SK-N-SH (cell line): ENCODE data around the gene POSTN. TPM values are rescaled to one million over a fixed set of nuclear protein-coding genes. Genes with fewer than 3 reads are reported as not detected.
"Not testable (repeated sequence)": the region's sequence is repeated elsewhere in the genome, so short reads cannot be mapped to it uniquely, and the experiment has no call there.

Experiments
- CTCF ChIA-PET: fragments of 300-600, 350-600 bp; formaldehyde crosslinking; extraction: SDS; loops from one replicate; lab custom pipeline; 2021; lab: Yijun Ruan, JAX
- POLR2A ChIA-PET: fragments of 350-600 bp; sonication (Branson Sonifier 250); formaldehyde crosslinking; extraction: SDS; loops from one replicate; lab custom pipeline; 2020; ENCODE audit warnings: antibody characterized with exemption, inconsistent platforms; lab: Yijun Ruan, JAX
- DNase-seq: peaks from one replicate; pipeline ENCODE4 v3.0.0; 2012
- H2AFZ ChIP-seq: fragments of 200-600 bp; sonication (generic); 2 replicates; pipeline ENCODE4 v1.8.1; 2016; ENCODE audit warnings: antibody characterized with exemption, mild to moderate bottlenecking, low read depth
- H3F3A ChIP-seq: fragments of 200-600 bp; sonication (generic); replicated peaks from 2 replicates; pipeline ENCODE3; 2016; ENCODE audit warnings: antibody characterized with exemption, mild to moderate bottlenecking; ENCODE audit not compliant: insufficient read depth
- H3K27ac ChIP-seq, 2 experiments: fragments of 200-500 bp in 1 of 2; fragments of 200-600 bp in 1 of 2; sonication (Bioruptor generic) in 1 of 2; sonication (generic), shearing (Covaris generic) in 1 of 2; 2 replicates each; pipeline versions ENCODE4 v1.5.1 to v1.6.1; 2014 to 2016; ENCODE audit warnings: low read depth in 2 of 2, inconsistent platforms in 1 of 2, low read length in 1 of 2, mild to moderate bottlenecking in 1 of 2, mixed read lengths in 1 of 2
- H3K27me3 ChIP-seq: fragments of 200-600 bp; sonication (generic), shearing (Covaris generic); 2 replicates; pipeline ENCODE4 v1.6.1; 2016; ENCODE audit warnings: mixed run types; ENCODE audit not compliant: insufficient read depth
- H3K36me3 ChIP-seq, 2 experiments: fragments of 200-500 bp in 1 of 2; fragments of 200-600 bp in 1 of 2; sonication (Bioruptor generic) in 1 of 2; sonication (generic) in 1 of 2; replicated peaks in 1 of 2; 2 replicates each; pipeline versions ENCODE3 to v1.5.1; 2014 to 2016; ENCODE audit warnings: low read length in 1 of 2, mild to moderate bottlenecking in 1 of 2; ENCODE audit not compliant: insufficient read depth in 2 of 2, control insufficient read depth in 1 of 2
- H3K4me1 ChIP-seq, 2 experiments: fragments of 200-500 bp in 1 of 2; fragments of 200-600 bp in 1 of 2; sonication (Bioruptor generic) in 1 of 2; sonication (generic), shearing (Covaris generic) in 1 of 2; 2 replicates each; pipeline versions ENCODE4 v1.5.1 to v1.6.1; 2014 to 2016; ENCODE audit warnings: low read depth in 1 of 2, low read length in 1 of 2, mixed run types in 1 of 2; ENCODE audit not compliant: insufficient read depth in 2 of 2, control insufficient read depth in 1 of 2
- H3K4me2 ChIP-seq: fragments of 200-600 bp; sonication (generic), shearing (Covaris generic); 2 replicates; pipeline ENCODE4 v1.6.1; 2017; ENCODE audit warnings: mixed run types
- H3K4me3 ChIP-seq, 2 experiments: fragments of 200-500 bp in 1 of 2; fragments of 200-600 bp in 1 of 2; sonication (Bioruptor generic) in 1 of 2; sonication (generic), shearing (Covaris generic) in 1 of 2; 2 replicates each; pipeline versions ENCODE4 v1.5.1 to v1.8.1; 2014 to 2016; ENCODE audit warnings: low read depth in 2 of 2, inconsistent platforms in 1 of 2, low read length in 1 of 2, mild to moderate bottlenecking in 1 of 2, mixed read lengths in 1 of 2, moderate library complexity in 1 of 2
- H3K79me2 ChIP-seq: fragments of 200-600 bp; sonication (generic); 2 replicates; pipeline ENCODE4 v1.8.1; 2017; ENCODE audit warnings: mild to moderate bottlenecking; ENCODE audit not compliant: insufficient read depth
- H3K9ac ChIP-seq: fragments of 200-600 bp; sonication (generic); 2 replicates; pipeline ENCODE4 v1.6.1; 2017; ENCODE audit warnings: mixed run types
- H3K9me2 ChIP-seq: fragments of 200-600 bp; sonication (generic); 2 replicates; pipeline ENCODE4 v1.6.1; 2017; ENCODE audit warnings: mixed run types
- H3K9me3 ChIP-seq: fragments of 200-600 bp; sonication (generic); 2 replicates; pipeline ENCODE4 v1.6.1; 2017; ENCODE audit warnings: mixed run types, mild to moderate bottlenecking, moderate library complexity
- H4K20me1 ChIP-seq: fragments of 200-600 bp; sonication (generic); 2 replicates; pipeline ENCODE4 v1.6.1; 2017; ENCODE audit warnings: mild to moderate bottlenecking, mixed run types; ENCODE audit not compliant: insufficient read depth
- EP300 ChIP-seq, 2 experiments: IDR thresholded peaks; 2 replicates each; pipeline versions ENCODE4 v1.4.0 to v1.6.1; 2012; ENCODE audit warnings: borderline replicate concordance in 1 of 2, low read depth in 1 of 2, low read length in 1 of 2
- FOXJ3 ChIP-seq: sonication (generic); formaldehyde crosslinking; IDR thresholded peaks from 2 replicates; pipeline ENCODE4 v1.5.1; 2020; ENCODE audit warnings: mild to moderate bottlenecking, missing genetic modification reagents
- NFIC ChIP-seq: IDR thresholded peaks from 2 replicates; pipeline ENCODE4 v1.4.0; 2012; ENCODE audit warnings: borderline replicate concordance
- POLR2AphosphoS5 ChIP-seq: IDR thresholded peaks from 2 replicates; pipeline ENCODE4 v1.6.1; 2012; ENCODE audit warnings: low read depth, low read length
- RAD21 ChIP-seq: IDR thresholded peaks from 2 replicates; pipeline ENCODE4 v1.6.1; 2012; ENCODE audit warnings: mild to moderate bottlenecking, low read length
- RCOR1 ChIP-seq: fragments of 150-350 bp; IDR thresholded peaks from 2 replicates; pipeline ENCODE4 v1.6.1; 2017; ENCODE audit warnings: antibody characterized with exemption, low read length
- RXRA ChIP-seq: IDR thresholded peaks from 2 replicates; pipeline ENCODE4 v1.4.0; 2012; ENCODE audit warnings: low read depth, mild to moderate bottlenecking, borderline replicate concordance
- SIN3A ChIP-seq: IDR thresholded peaks from 2 replicates; pipeline ENCODE4 v1.6.1; 2012; ENCODE audit warnings: low read depth, mild to moderate bottlenecking, low read length, moderate library complexity, borderline replicate concordance
- USF1 ChIP-seq: IDR thresholded peaks from 2 replicates; pipeline ENCODE4 v1.4.0; 2012; ENCODE audit warnings: low read depth, borderline replicate concordance
- YY1 ChIP-seq: IDR thresholded peaks from 2 replicates; pipeline ENCODE4 v1.4.0; 2012; ENCODE audit warnings: low read depth, mild to moderate bottlenecking
- WGBS: methylation state at CpG from one replicate; pipeline ENCODE4 v1.1.6; 2017; ENCODE audit warnings: low lambda C conversion rate; 5-methylcytosine and 5-hydroxymethylcytosine counted together
- polyA plus RNA-seq, 3 experiments: library from polyadenylated mRNA; depleted of rRNA; stranded (reverse); fragments of >200 nt; gene quantifications; 2 replicates each; pipeline ENCODE4 v1.2.3, GENCODE V29; 2012
- TF ChIP-seq, protein P1 (sequence below): IDR thresholded peaks from 2 replicates; pipeline ENCODE4; 2012
- TF ChIP-seq, protein P2 (sequence below): fragments of 200-600 bp; sonication (generic); IDR thresholded peaks from 2 replicates; pipeline ENCODE4 v1.6.1; 2017; ENCODE audit warnings: antibody characterized with exemption, mild to moderate bottlenecking, moderate library complexity

POSTN gene
- polyA plus RNA-seq, 1 of the 3 experiments (the other 2 are of a cell fraction) = 577 TPM

- TF ChIP-seq SIN3A (no peak), USF1 (no peak), NFIC (no peak), YY1 (no peak)
- Histone ChIP-seq H3K36me3 (peaks cover 28 to 69% of the 10 kb centered on the region in 2 experiments), H3K4me1 (no peaks in the 10 kb centered on the region), H3K9me3 (no peaks in the 10 kb centered on the region), H3K79me2 (no peaks in the 10 kb centered on the region), H3K27me3 (no peaks in the 10 kb centered on the region), H3K27ac (peak overlapping the region in 1 of 2 experiments; percentile 40; a peak in 2 of 4 replicates), H3K9ac (no peak overlapping the region), H2AFZ (no peak overlapping the region), H3K4me3 (no peak overlapping the region), H3K9me2 (no peaks in the 10 kb centered on the region), H4K20me1 (no peaks in the 10 kb centered on the region), H3K4me2 (no peak overlapping the region), H3F3A (peaks cover 82% of the 10 kb centered on the region)
- CTCF ChIA-PET = interaction anchor here (0.8 kb wide), 1 partner anchor 10 kb away, joined by 3 read pairs; no protein-coding TSS in a partner anchor
- no peak for DNase-seq
- POLR2A ChIA-PET = no interaction called here
- WGBS = 8% methylated on average over 1 of the region's 1 CpG
These were observed 33.1 kb downstream of the POSTN start for GRCh38 chr13:37565425-37565824.

DNA sequence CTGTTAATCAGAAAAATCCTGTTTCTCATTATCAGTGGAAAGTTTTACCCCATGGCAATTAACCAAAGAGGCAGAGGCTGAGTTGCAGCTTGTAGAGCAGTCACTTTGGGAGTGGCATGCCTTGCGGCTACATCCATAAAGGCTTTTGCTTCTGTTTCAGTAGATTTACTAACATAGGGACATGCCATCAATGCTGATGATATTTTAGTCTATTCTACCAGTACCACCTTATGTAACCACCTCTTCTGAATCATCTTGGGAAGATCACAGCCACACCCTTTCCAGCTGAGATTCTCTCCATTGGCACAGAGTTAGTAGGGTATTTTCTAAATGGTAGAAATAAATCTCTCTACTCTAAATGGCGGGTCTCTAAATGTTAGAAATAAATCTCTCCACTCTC is 37.5 kb downstream of the POSTN start:
- H3K4me2 ChIP-seq = no peak overlapping the region
- no peak for TF ChIP-seq EP300 (IDR thresholded peaks at IDR 0.05; ENCODE audit: borderline replicate concordance in 1 of 2, low read depth in 1 of 2, low read length in 1 of 2)
- TF ChIP-seq FOXJ3 = no peak
- no peak for TF ChIP-seq RCOR1
- TF ChIP-seq USF1 = no peak
- TF ChIP-seq RXRA = no peak
- no peak for TF ChIP-seq RAD21
- TF ChIP-seq POLR2AphosphoS5 = 0 out of 2 replicates have a peak, but pooled peaks have one; percentile 6
- TF ChIP-seq, all 33 proteins: peak for 1
- H4K20me1 ChIP-seq = no peaks in the 10 kb centered on the region
- peak overlapping the region in 1 of 2 experiments; percentile 65; a peak in 2 of 4 replicates for H3K27ac ChIP-seq
- H3K36me3 ChIP-seq = peaks cover 13 to 34% of the 10 kb centered on the region in 2 experiments
- H3F3A ChIP-seq = peaks cover 59% of the 10 kb centered on the region
- H3K27me3 ChIP-seq = no peaks in the 10 kb centered on the region
- H3K79me2 ChIP-seq = no peaks in the 10 kb centered on the region
- DNase-seq = no peak
- ChIA-PET POLR2A (no interaction called here), CTCF (no interaction called here)
- H3K9me2 ChIP-seq = no peaks in the 10 kb centered on the region
- no peak overlapping the region for H3K9ac ChIP-seq
- H2AFZ ChIP-seq = no peak overlapping the region
- 29% methylated on average over 2 of the region's 2 CpGs for whole genome bisulfite sequencing
- peaks cover 3% of the 10 kb centered on the region; the same call in 1 of the 2 replicates for H3K9me3 ChIP-seq
- H3K4me3 ChIP-seq = no peak overlapping the region
- no peaks in the 10 kb centered on the region for H3K4me1 ChIP-seq

GRCh38 chr13:37560526-37560925 is 38.0 kb downstream of the POSTN start:
- H3K4me1 ChIP-seq = no peaks in the 10 kb centered on the region
- H3K4me3 ChIP-seq = no peak overlapping the region
- no peak overlapping the region for H3K9ac ChIP-seq
- no peak overlapping the region for H3K4me2 ChIP-seq
- 0 out of 2 replicates have a peak, but pooled peaks have one; percentile 11 for TF ChIP-seq POLR2AphosphoS5
- TF ChIP-seq, protein P1, sequence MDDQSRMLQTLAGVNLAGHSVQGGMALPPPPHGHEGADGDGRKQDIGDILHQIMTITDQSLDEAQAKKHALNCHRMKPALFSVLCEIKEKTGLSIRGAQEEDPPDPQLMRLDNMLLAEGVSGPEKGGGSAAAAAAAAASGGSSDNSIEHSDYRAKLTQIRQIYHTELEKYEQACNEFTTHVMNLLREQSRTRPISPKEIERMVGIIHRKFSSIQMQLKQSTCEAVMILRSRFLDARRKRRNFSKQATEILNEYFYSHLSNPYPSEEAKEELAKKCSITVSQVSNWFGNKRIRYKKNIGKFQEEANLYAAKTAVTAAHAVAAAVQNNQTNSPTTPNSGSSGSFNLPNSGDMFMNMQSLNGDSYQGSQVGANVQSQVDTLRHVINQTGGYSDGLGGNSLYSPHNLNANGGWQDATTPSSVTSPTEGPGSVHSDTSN = no peak
- TF ChIP-seq, protein P2, sequence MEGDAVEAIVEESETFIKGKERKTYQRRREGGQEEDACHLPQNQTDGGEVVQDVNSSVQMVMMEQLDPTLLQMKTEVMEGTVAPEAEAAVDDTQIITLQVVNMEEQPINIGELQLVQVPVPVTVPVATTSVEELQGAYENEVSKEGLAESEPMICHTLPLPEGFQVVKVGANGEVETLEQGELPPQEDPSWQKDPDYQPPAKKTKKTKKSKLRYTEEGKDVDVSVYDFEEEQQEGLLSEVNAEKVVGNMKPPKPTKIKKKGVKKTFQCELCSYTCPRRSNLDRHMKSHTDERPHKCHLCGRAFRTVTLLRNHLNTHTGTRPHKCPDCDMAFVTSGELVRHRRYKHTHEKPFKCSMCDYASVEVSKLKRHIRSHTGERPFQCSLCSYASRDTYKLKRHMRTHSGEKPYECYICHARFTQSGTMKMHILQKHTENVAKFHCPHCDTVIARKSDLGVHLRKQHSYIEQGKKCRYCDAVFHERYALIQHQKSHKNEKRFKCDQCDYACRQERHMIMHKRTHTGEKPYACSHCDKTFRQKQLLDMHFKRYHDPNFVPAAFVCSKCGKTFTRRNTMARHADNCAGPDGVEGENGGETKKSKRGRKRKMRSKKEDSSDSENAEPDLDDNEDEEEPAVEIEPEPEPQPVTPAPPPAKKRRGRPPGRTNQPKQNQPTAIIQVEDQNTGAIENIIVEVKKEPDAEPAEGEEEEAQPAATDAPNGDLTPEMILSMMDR = no peak
- no peaks in the 10 kb centered on the region for H3K79me2 ChIP-seq
- no peaks in the 10 kb centered on the region for H3K27me3 ChIP-seq
- H3F3A ChIP-seq = peaks cover 54% of the 10 kb centered on the region
- no peak overlapping the region for H2AFZ ChIP-seq
- ChIA-PET CTCF (no interaction called here), POLR2A (no interaction called here)
- peak overlapping the region in 1 of 2 experiments; percentile 65; a peak in 2 of 4 replicates for H3K27ac ChIP-seq
- H3K9me2 ChIP-seq = no peaks in the 10 kb centered on the region
- WGBS = 20% methylated on average over 3 of the region's 3 CpGs
- DNase-seq = no peak
- peaks cover 11 to 29% of the 10 kb centered on the region in 2 experiments for H3K36me3 ChIP-seq
- peaks cover 5% of the 10 kb centered on the region; the same call in 1 of the 2 replicates for H3K9me3 ChIP-seq
- no peaks in the 10 kb centered on the region for H4K20me1 ChIP-seq

DNA sequence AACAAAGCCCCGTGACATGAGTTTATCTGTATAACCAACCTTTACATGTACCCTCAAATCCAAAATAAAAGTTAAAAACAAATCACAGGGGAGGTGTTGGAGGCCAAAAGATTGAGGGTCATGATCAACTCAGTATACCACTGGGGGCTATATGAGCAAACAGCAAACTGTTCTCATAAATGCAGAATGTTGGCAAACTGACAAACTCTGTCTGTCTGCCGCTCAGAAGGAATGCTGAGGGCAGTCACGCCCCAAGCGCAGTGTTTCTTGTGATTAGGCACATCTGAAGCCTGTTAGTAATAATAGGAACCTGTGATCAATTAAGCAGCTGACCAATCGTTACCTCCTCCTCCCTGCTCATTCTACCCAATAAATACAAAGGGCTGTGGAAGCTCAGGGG is 39.8 kb downstream of the POSTN start:
- H3K4me2 ChIP-seq, H3K9me2 ChIP-seq, H3K4me3 ChIP-seq, H3K27me3 ChIP-seq, H3K9me3 ChIP-seq, CTCF ChIA-PET, H2AFZ ChIP-seq, H4K20me1 ChIP-seq, POLR2A ChIA-PET, H3K4me1 ChIP-seq, H3K9ac ChIP-seq, H3K79me2 ChIP-seq, DNase-seq: not testable (repeated sequence)
- Histone ChIP-seq H3K36me3 (peaks cover 8 to 14% of the 10 kb centered on the region in 2 experiments), H3F3A (peaks cover 41% of the 10 kb centered on the region), H3K27ac (peak overlapping the region in 1 of 2 experiments; percentile 65; a peak in 2 of 4 replicates)
- WGBS = 29% methylated on average over 5 of the region's 5 CpGs
